LNCAP (cell line): ENCODE measurements around the gene LCE5A.

Source experiments
- CTCF ChIP-seq: fragments of 450-650 bp; IDR thresholded peaks from 2 replicates; pipeline ENCODE4 v1.5.1; 2017; ENCODE audit warnings: mild to moderate bottlenecking

LCE5A gene

GRCh38 chr1:152510503-152510902 lies at the start of gene LCE5A:
Gene LCE5A (plus strand): TSS chr1:152510803. CDS start chr1:152511535, 732 bp downstream.
- TF ChIP-seq CTCF, result no peak

- peak; percentile 86 for TF ChIP-seq CTCF
These were observed 49.1 kb upstream of the LCE5A start for GRCh38 chr1:152461544-152461943.

- no peak for TF ChIP-seq CTCF
These were observed 48.0 kb upstream of the LCE5A start for GRCh38 chr1:152462636-152463035.

- TF ChIP-seq CTCF, result no peak
These were observed 44.4 kb upstream of the LCE5A start for GRCh38 chr1:152466217-152466616.

- no peak for TF ChIP-seq CTCF
These were observed 36.6 kb upstream of the LCE5A start for GRCh38 chr1:152473887-152474537.

GRCh38 chr1:152479792-152480595 lies 30.6 kb upstream of the LCE5A start:
- TF ChIP-seq CTCF, result peak; percentile 59

- no peak for TF ChIP-seq CTCF
These were observed 28.5 kb upstream of the LCE5A start for GRCh38 chr1:152481869-152482664.
